ENCODE results near the gene XXYLT1. TPM values are rescaled to one million over a fixed set of nuclear protein-coding genes. Genes with fewer than 3 reads are reported as not detected.
"Not testable (repeated sequence)": the region's sequence is repeated elsewhere in the genome, so short reads cannot be mapped to it uniquely, and the experiment has no call there.

XXYLT1 gene
- total RNA-seq, 1 donor from 2014 or later, result 14.9 TPM

GRCh38 chr3:195241592-195242355, 29.2 kb downstream of the XXYLT1 start:
- Mint-ChIP-seq H3K36me3 (ENCODE audit: low read depth) (peaks cover 5% of the 10 kb centered on the region), H3K9me3 (peaks cover 13% of the 10 kb centered on the region), H3K27ac (no peak overlapping the region), H3K27me3 (ENCODE audit: insufficient read depth) (no peaks in the 10 kb centered on the region), H3K4me1 (ENCODE audit: low read depth) (no peaks in the 10 kb centered on the region), H3K4me3 (no peak overlapping the region)
- intact Hi-C loops (cut with micrococcal nuclease), result no loop called here
- DNase-seq (ENCODE audit: low spot score), result no peak

- intact Hi-C loops (cut with micrococcal nuclease), result no loop called here
- peaks cover 13% of the 10 kb centered on the region for H3K9me3 Mint-ChIP-seq
- no peak overlapping the region for H3K4me3 Mint-ChIP-seq
- no peaks in the 10 kb centered on the region for H3K4me1 Mint-ChIP-seq (ENCODE audit: low read depth)
- no peaks in the 10 kb centered on the region for H3K27me3 Mint-ChIP-seq (ENCODE audit: insufficient read depth)
- peaks cover 3% of the 10 kb centered on the region for H3K36me3 Mint-ChIP-seq (ENCODE audit: low read depth)
- no peak overlapping the region for H3K27ac Mint-ChIP-seq
- DNase-seq (ENCODE audit: low spot score), result no peak
Measured at GRCh38 chr3:195240939-195241338, 30.0 kb downstream of the XXYLT1 start.

- Mint-ChIP-seq H3K9me3 (peaks cover 16% of the 10 kb centered on the region), H3K36me3 (ENCODE audit: low read depth) (peaks cover 3% of the 10 kb centered on the region), H3K27me3 (ENCODE audit: insufficient read depth) (no peaks in the 10 kb centered on the region), H3K27ac (no peak overlapping the region), H3K4me1 (ENCODE audit: low read depth) (no peaks in the 10 kb centered on the region), H3K4me3 (no peak overlapping the region)
- no peak for DNase-seq (ENCODE audit: low spot score)
- intact Hi-C loops (cut with micrococcal nuclease), result no loop called here
Measured at GRCh38 chr3:195240171-195240701, 30.7 kb downstream of the XXYLT1 start.

GRCh38 chr3:195239121-195239520, 31.8 kb downstream of the XXYLT1 start:
- DNase-seq (ENCODE audit: low spot score), result no peak
- intact Hi-C loops (cut with micrococcal nuclease), result no loop called here
- Mint-ChIP-seq H3K36me3 (ENCODE audit: low read depth) (peaks cover 3% of the 10 kb centered on the region), H3K4me3 (no peak overlapping the region), H3K27me3 (ENCODE audit: insufficient read depth) (no peaks in the 10 kb centered on the region), H3K4me1 (ENCODE audit: low read depth) (no peaks in the 10 kb centered on the region), H3K9me3 (peaks cover 23% of the 10 kb centered on the region), H3K27ac (no peak overlapping the region)

- H3K36me3 Mint-ChIP-seq (ENCODE audit: low read depth), result peaks cover 3% of the 10 kb centered on the region
- no peaks in the 10 kb centered on the region for H3K4me1 Mint-ChIP-seq (ENCODE audit: low read depth)
- intact Hi-C loops (cut with micrococcal nuclease), result no loop called here
- no peak for DNase-seq (ENCODE audit: low spot score)
- no peak overlapping the region for H3K4me3 Mint-ChIP-seq
- no peak overlapping the region for H3K27ac Mint-ChIP-seq
- peaks cover 23% of the 10 kb centered on the region for H3K9me3 Mint-ChIP-seq
- no peaks in the 10 kb centered on the region for H3K27me3 Mint-ChIP-seq (ENCODE audit: insufficient read depth)
Measured at GRCh38 chr3:195238586-195239118, 32.3 kb downstream of the XXYLT1 start.

GRCh38 chr3:195238081-195238571, 32.8 kb downstream of the XXYLT1 start:
- H3K9me3 Mint-ChIP-seq, result peaks cover 24% of the 10 kb centered on the region
- H3K4me3 Mint-ChIP-seq, result no peak overlapping the region
- peaks cover under 1% of the 10 kb centered on the region for H3K27me3 Mint-ChIP-seq (ENCODE audit: insufficient read depth)
- peaks cover 3% of the 10 kb centered on the region for H3K36me3 Mint-ChIP-seq (ENCODE audit: low read depth)
- no peak for DNase-seq (ENCODE audit: low spot score)
- intact Hi-C loops (cut with micrococcal nuclease), result no loop called here
- no peak overlapping the region for H3K27ac Mint-ChIP-seq
- H3K4me1 Mint-ChIP-seq (ENCODE audit: low read depth), result no peaks in the 10 kb centered on the region

GRCh38 chr3:195236801-195237570, 34.0 kb downstream of the XXYLT1 start:
- peaks cover 27% of the 10 kb centered on the region for H3K9me3 Mint-ChIP-seq
- no peaks in the 10 kb centered on the region for H3K4me1 Mint-ChIP-seq (ENCODE audit: low read depth)
- no peak overlapping the region for H3K4me3 Mint-ChIP-seq
- H3K27ac Mint-ChIP-seq, result no peak overlapping the region
- no peak for DNase-seq (ENCODE audit: low spot score)
- intact Hi-C loops (cut with micrococcal nuclease), result no loop called here
- peaks cover 3% of the 10 kb centered on the region for H3K27me3 Mint-ChIP-seq (ENCODE audit: insufficient read depth)
- H3K36me3 Mint-ChIP-seq (ENCODE audit: low read depth), result peaks cover 3% of the 10 kb centered on the region

- no peak overlapping the region for H3K27ac Mint-ChIP-seq
- peaks cover 27% of the 10 kb centered on the region for H3K9me3 Mint-ChIP-seq
- no peak for DNase-seq (ENCODE audit: low spot score)
- no peak overlapping the region for H3K4me3 Mint-ChIP-seq
- intact Hi-C loops (cut with micrococcal nuclease), result no loop called here
- H3K27me3 Mint-ChIP-seq (ENCODE audit: insufficient read depth), result peaks cover 6% of the 10 kb centered on the region
- H3K4me1 Mint-ChIP-seq (ENCODE audit: low read depth), result no peaks in the 10 kb centered on the region
- peaks cover 3% of the 10 kb centered on the region for H3K36me3 Mint-ChIP-seq (ENCODE audit: low read depth)
Measured at GRCh38 chr3:195236076-195236798, 34.7 kb downstream of the XXYLT1 start.

- Mint-ChIP-seq H3K4me1 (ENCODE audit: low read depth) (peaks cover 7% of the 10 kb centered on the region), H3K27ac (no peak overlapping the region), H3K36me3 (ENCODE audit: low read depth) (no peaks in the 10 kb centered on the region), H3K9me3 (peaks cover 11% of the 10 kb centered on the region), H3K27me3 (ENCODE audit: insufficient read depth) (peaks cover 6% of the 10 kb centered on the region), H3K4me3 (no peak overlapping the region)
- intact Hi-C loops (cut with micrococcal nuclease), result no loop called here
- DNase-seq (ENCODE audit: low spot score), result no peak
Measured at GRCh38 chr3:195230244-195230643, 40.7 kb downstream of the XXYLT1 start.

- H3K4me3 Mint-ChIP-seq; intact Hi-C loops (cut with micrococcal nuclease); H3K9me3 Mint-ChIP-seq: not testable (repeated sequence)
Measured at GRCh38 chr3:195228886-195229285, 42.1 kb downstream of the XXYLT1 start.

GRCh38 chr3:195227871-195228270, 43.1 kb downstream of the XXYLT1 start:
- H3K27ac Mint-ChIP-seq, result no peak overlapping the region
- peaks cover 7% of the 10 kb centered on the region for H3K4me1 Mint-ChIP-seq (ENCODE audit: low read depth)
- peaks cover 4% of the 10 kb centered on the region for H3K27me3 Mint-ChIP-seq (ENCODE audit: insufficient read depth)
- intact Hi-C loops (cut with micrococcal nuclease), result no loop called here
- H3K4me3 Mint-ChIP-seq, result no peak overlapping the region
- no peak for DNase-seq (ENCODE audit: low spot score)
- H3K9me3 Mint-ChIP-seq, result peaks cover under 1% of the 10 kb centered on the region
- no peaks in the 10 kb centered on the region for H3K36me3 Mint-ChIP-seq (ENCODE audit: low read depth)

More at GRCh38 chr3:195228886-195229285, 42.1 kb downstream of the XXYLT1 start:
- not testable (repeated sequence) for H3K36me3 Mint-ChIP-seq (ENCODE audit: low read depth); H3K27ac Mint-ChIP-seq; H3K4me1 Mint-ChIP-seq (ENCODE audit: low read depth); DNase-seq (ENCODE audit: low spot score); H3K27me3 Mint-ChIP-seq (ENCODE audit: insufficient read depth)

GRCh38 chr3:195226900-195227447, 44.0 kb downstream of the XXYLT1 start:
- peaks cover 3% of the 10 kb centered on the region for H3K27me3 Mint-ChIP-seq (ENCODE audit: insufficient read depth)
- no peaks in the 10 kb centered on the region for H3K36me3 Mint-ChIP-seq (ENCODE audit: low read depth)
- intact Hi-C loops (cut with micrococcal nuclease), result no loop called here
- no peak overlapping the region for H3K4me3 Mint-ChIP-seq
- H3K4me1 Mint-ChIP-seq (ENCODE audit: low read depth), result peaks cover 7% of the 10 kb centered on the region
- no peaks in the 10 kb centered on the region for H3K9me3 Mint-ChIP-seq
- DNase-seq (ENCODE audit: low spot score), result no peak
- H3K27ac Mint-ChIP-seq, result no peak overlapping the region
